ENCODE data around the gene RPS15.

DNA sequence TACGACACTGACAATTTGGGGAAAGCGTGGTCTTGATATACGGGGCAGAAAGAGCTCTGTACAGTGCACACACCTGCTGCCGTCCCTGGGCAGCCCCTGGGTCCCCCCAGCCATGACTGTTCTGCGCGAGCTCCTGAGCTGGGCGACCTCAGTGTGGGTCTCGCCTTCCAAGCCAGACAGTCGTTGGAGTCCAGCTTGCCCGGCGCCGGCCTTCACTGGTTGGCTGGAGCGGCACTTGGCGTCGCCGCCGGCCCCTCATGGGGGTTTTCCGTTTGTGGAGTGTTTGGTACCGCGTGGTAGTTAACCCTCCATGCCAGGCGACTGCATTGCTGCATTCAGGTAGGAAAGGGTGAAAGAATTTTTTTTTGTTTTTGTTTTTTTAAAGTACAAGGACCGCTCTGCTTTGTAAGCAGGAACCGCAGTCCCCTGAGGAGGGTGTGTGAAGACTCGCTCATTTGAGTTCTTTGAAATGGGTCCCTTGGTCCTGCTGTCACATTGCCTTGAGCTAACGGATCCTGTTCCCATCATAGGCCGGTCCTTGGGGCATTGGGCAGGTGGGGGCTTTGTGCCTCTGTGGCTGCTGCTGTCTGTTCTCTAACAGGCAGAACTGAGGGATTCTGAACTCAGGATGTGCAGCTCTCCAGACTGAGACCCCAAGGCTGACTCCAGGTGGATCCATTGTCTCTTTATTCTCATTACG is 10.8 kb upstream of the RPS15 start:
- TF ChIP-seq, protein P1, sequence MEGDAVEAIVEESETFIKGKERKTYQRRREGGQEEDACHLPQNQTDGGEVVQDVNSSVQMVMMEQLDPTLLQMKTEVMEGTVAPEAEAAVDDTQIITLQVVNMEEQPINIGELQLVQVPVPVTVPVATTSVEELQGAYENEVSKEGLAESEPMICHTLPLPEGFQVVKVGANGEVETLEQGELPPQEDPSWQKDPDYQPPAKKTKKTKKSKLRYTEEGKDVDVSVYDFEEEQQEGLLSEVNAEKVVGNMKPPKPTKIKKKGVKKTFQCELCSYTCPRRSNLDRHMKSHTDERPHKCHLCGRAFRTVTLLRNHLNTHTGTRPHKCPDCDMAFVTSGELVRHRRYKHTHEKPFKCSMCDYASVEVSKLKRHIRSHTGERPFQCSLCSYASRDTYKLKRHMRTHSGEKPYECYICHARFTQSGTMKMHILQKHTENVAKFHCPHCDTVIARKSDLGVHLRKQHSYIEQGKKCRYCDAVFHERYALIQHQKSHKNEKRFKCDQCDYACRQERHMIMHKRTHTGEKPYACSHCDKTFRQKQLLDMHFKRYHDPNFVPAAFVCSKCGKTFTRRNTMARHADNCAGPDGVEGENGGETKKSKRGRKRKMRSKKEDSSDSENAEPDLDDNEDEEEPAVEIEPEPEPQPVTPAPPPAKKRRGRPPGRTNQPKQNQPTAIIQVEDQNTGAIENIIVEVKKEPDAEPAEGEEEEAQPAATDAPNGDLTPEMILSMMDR (IDR thresholded peaks at IDR 0.05 in 2 of 3, conservative IDR thresholded peaks at IDR 0.05 in 1 of 3; ENCODE audit: borderline replicate concordance in 1 of 3, insufficient read depth in 1 of 3, low read depth in 2 of 3, low read length in 2 of 3) = no peak
- no peak for TF ChIP-seq POLR2AphosphoS5 (IDR thresholded peaks at IDR 0.05; ENCODE audit: low read depth, low read length)
